Measurements from ENCODE around the gene TLCD3A.

TLCD3A gene

DNA sequence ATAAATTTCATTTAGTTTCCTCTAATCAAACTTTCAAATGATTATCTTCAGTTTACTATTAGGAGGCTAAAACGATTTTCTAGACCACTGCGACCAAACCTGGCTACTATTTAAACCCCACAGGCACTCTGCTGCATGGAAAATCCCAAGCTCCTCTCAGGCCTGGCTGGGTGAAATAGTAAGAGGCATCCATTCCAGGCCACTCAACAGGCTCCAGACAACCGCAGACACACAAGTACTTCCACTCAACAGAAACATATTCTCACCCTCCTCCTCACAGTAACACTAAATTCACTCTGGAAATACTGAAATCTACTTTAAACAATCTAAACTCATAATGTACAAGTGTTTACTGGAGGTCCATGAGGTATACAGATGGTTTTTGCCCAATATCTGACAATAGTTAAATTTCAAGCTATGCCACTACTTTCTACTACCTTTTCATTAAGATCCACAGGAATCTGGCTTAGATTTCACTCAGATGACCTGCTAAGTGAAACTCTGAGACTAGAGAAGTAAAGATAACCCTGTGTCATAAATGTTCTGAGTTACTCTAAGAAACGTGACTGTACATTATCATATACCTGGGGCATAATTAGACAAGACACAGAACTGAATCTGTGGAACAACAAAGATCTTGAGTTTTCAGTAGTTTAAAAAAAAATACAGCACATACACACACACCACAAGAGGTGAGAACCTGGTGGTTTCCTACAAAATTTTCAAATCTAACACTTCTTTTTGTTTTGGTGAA, 28.1 kb upstream of the TLCD3A start:
- no peaks in the 10 kb centered on the region for H3K27me3 ChIP-seq (ENCODE audit: insufficient read depth, low read length)
- no peaks in the 10 kb centered on the region for H3K9me2 ChIP-seq (ENCODE audit: low read depth, low read length)
- H3K79me2 ChIP-seq (ENCODE audit: insufficient read depth, low read length): no peaks in the 10 kb centered on the region
- H2AFZ ChIP-seq (ENCODE audit: low read length): no peak overlapping the region
- H3K9me3 ChIP-seq (ENCODE audit: low read length): no peaks in the 10 kb centered on the region
- no peak overlapping the region for H3K27ac ChIP-seq (ENCODE audit: low read depth, low read length, poor library complexity, severe bottlenecking)
- H4K20me1 ChIP-seq (ENCODE audit: insufficient read depth, low read length): peaks cover 3% of the 10 kb centered on the region; the same call in 1 of the 2 replicates
- H3K36me3 ChIP-seq (ENCODE audit: insufficient read depth, low read length): peaks cover 31% of the 10 kb centered on the region
- H3K4me2 ChIP-seq (ENCODE audit: low read length): no peak overlapping the region
- TF ChIP-seq, protein P1, sequence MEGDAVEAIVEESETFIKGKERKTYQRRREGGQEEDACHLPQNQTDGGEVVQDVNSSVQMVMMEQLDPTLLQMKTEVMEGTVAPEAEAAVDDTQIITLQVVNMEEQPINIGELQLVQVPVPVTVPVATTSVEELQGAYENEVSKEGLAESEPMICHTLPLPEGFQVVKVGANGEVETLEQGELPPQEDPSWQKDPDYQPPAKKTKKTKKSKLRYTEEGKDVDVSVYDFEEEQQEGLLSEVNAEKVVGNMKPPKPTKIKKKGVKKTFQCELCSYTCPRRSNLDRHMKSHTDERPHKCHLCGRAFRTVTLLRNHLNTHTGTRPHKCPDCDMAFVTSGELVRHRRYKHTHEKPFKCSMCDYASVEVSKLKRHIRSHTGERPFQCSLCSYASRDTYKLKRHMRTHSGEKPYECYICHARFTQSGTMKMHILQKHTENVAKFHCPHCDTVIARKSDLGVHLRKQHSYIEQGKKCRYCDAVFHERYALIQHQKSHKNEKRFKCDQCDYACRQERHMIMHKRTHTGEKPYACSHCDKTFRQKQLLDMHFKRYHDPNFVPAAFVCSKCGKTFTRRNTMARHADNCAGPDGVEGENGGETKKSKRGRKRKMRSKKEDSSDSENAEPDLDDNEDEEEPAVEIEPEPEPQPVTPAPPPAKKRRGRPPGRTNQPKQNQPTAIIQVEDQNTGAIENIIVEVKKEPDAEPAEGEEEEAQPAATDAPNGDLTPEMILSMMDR (IDR thresholded peaks at IDR 0.05; ENCODE audit: low read length): no peak
- no peak for TF ChIP-seq EZH2 (IDR thresholded peaks at IDR 0.05; ENCODE audit: borderline replicate concordance, low read length)
- H3K9ac ChIP-seq (ENCODE audit: low read length): no peak overlapping the region
- H3F3A ChIP-seq (ENCODE audit: insufficient read depth, low read length): no peaks in the 10 kb centered on the region
- H3K4me1 ChIP-seq (ENCODE audit: insufficient read depth, low read length, severe bottlenecking): no peaks in the 10 kb centered on the region
- H3K4me3 ChIP-seq (ENCODE audit: low read depth, low read length, poor library complexity, severe bottlenecking): no peak overlapping the region

DNA sequence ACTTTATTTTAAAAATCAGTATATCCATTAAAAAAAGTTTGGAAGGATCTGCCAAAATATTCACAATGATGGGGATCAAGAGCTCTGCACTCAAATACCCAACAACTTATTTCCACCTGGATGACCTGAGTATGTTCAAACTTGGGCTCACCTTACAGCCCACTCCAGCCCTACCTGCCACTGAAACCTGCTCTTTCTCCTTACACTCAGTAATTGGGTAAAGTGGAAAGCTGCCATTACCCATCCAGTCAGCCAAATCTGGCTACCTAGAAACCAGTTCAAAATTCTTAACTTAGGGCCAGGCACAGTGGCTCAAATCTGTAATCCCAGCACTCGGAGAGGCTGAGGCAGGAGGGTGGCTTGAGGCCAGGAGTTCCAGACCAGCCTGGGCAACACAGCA, 27.4 kb upstream of the TLCD3A start:
- peaks cover 3% of the 10 kb centered on the region; the same call in 1 of the 2 replicates for H4K20me1 ChIP-seq (ENCODE audit: insufficient read depth, low read length)
- H3K4me1 ChIP-seq (ENCODE audit: insufficient read depth, low read length, severe bottlenecking): no peaks in the 10 kb centered on the region
- peaks cover 33% of the 10 kb centered on the region for H3K36me3 ChIP-seq (ENCODE audit: insufficient read depth, low read length)
- H3K9ac ChIP-seq (ENCODE audit: low read length): no peak overlapping the region
- no peaks in the 10 kb centered on the region for H3K27me3 ChIP-seq (ENCODE audit: insufficient read depth, low read length)
- no peak overlapping the region for H3K4me3 ChIP-seq (ENCODE audit: low read depth, low read length, poor library complexity, severe bottlenecking)
- no peaks in the 10 kb centered on the region for H3K9me2 ChIP-seq (ENCODE audit: low read depth, low read length)
- no peaks in the 10 kb centered on the region for H3K9me3 ChIP-seq (ENCODE audit: low read length)
- H2AFZ ChIP-seq (ENCODE audit: low read length): no peak overlapping the region
- no peak overlapping the region for H3K27ac ChIP-seq (ENCODE audit: low read depth, low read length, poor library complexity, severe bottlenecking)
- no peak overlapping the region for H3K4me2 ChIP-seq (ENCODE audit: low read length)
- H3F3A ChIP-seq (ENCODE audit: insufficient read depth, low read length): no peaks in the 10 kb centered on the region
- TF ChIP-seq, protein P1 (IDR thresholded peaks at IDR 0.05; ENCODE audit: low read length): no peak
- TF ChIP-seq EZH2 (IDR thresholded peaks at IDR 0.05; ENCODE audit: borderline replicate concordance, low read length): no peak
- H3K79me2 ChIP-seq (ENCODE audit: insufficient read depth, low read length): no peaks in the 10 kb centered on the region

DNA sequence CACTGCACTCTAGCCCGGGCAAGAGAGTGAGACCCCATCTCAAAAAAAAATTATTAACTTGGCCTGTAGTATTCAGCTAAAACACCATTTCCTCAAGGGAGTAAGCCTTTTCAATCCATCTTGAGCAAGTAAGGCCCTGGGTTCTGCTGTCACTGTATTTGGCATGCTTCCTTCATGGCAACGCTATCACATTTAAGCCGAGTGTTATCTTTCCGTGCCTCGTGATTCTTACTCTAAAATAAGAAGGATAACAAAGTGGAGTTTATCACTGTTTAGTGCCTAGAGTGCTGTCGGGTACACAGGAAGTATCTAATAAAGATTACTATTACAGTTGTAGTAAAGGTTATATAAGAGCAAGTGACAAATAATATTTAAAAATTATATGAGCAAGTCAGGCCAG, 26.5 kb upstream of the TLCD3A start:
- no peak overlapping the region for H3K4me3 ChIP-seq (ENCODE audit: low read depth, low read length, poor library complexity, severe bottlenecking)
- H3K9me2 ChIP-seq (ENCODE audit: low read depth, low read length): no peaks in the 10 kb centered on the region
- no peak overlapping the region for H3K27ac ChIP-seq (ENCODE audit: low read depth, low read length, poor library complexity, severe bottlenecking)
- H3K9ac ChIP-seq (ENCODE audit: low read length): no peak overlapping the region
- H3K4me2 ChIP-seq (ENCODE audit: low read length): no peak overlapping the region
- H3K36me3 ChIP-seq (ENCODE audit: insufficient read depth, low read length): peaks cover 33% of the 10 kb centered on the region
- TF ChIP-seq EZH2 (IDR thresholded peaks at IDR 0.05; ENCODE audit: borderline replicate concordance, low read length): no peak
- TF ChIP-seq, protein P1 (IDR thresholded peaks at IDR 0.05; ENCODE audit: low read length): no peak
- H3F3A ChIP-seq (ENCODE audit: insufficient read depth, low read length): no peaks in the 10 kb centered on the region
- no peaks in the 10 kb centered on the region for H3K4me1 ChIP-seq (ENCODE audit: insufficient read depth, low read length, severe bottlenecking)
- H4K20me1 ChIP-seq (ENCODE audit: insufficient read depth, low read length): peaks cover 3% of the 10 kb centered on the region; the same call in 1 of the 2 replicates
- H3K27me3 ChIP-seq (ENCODE audit: insufficient read depth, low read length): no peaks in the 10 kb centered on the region
- H2AFZ ChIP-seq (ENCODE audit: low read length): no peak overlapping the region
- H3K79me2 ChIP-seq (ENCODE audit: insufficient read depth, low read length): no peaks in the 10 kb centered on the region
- H3K9me3 ChIP-seq (ENCODE audit: low read length): no peaks in the 10 kb centered on the region
